NCI-H1105 (cell line): ENCODE results near the gene ASGR1.
A peak's percentile ranks its signal among the peaks of the same experiment; 100 is the strongest.

Source experiments
- DNase-seq: peaks from one replicate; lab custom pipeline; 2025; lab: John Stamatoyannopoulos, UW

The ASGR1 gene

DNA sequence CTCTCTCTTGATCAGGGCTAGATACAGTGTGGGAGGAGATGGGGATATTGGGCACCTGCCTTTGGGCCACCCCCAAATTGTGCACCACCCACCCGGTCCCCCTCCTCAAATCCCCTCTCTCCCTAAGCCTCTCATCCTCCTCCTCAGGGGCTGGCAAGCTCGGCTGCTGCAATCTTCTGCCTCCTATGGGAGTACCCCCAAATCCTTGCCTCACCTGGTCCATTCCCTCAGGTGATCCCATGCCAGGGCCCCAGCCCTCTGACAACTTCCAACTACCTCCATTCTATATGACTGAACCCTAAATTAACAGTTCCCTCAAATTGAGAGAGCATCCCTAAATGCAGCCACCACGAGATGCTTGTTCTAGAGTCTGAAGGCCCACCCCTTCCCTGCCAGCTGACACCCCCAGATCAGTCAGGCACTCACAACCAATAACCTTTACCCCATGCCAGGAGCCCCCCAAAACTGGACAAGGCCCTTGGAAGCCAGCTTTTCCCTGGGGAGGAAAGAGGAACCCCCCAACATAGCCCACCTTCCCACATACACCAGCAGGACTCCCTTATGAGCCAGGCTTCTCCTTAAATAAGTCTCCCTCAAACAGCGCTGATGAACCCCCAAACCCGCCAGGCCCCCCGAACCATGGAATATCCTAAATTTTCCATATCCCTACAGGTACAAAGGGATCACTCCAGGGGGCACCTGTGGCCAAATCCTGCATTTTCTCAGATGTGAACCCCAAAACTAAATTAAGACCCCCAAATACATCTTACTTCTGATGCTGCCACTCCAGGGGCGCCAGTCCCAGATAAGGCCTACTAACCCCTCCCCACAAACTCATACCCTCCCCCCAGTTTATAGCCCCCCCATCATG is 37.3 kb upstream of the ASGR1 start:
- no peak for DNase-seq

DNA sequence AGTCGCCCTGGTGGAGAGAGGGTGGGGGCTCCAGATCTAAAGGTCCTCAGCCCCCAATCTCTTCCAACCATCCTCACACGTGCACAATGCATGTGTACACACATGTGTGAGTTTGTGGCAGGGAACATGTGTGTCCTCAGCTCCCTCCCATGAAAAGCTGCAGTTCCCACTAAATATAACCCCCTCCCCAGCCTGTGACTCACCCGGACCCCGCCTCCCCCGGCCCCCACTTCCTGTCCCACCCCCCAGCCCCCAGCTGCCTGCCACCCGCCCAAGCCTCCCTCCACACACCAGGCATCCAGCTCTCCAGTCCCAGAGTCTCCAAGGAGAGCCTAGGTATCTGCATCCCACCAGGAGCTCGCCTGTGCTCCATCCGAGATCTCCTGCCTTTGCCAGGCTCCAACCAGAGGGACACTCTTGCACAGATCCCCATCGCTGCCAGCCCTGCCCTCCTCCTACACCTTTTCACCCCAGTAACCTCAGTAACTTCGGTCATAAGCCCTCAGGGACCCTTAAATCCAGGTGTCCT is 36.5 kb upstream of the ASGR1 start:
- DNase-seq = no peak

DNA sequence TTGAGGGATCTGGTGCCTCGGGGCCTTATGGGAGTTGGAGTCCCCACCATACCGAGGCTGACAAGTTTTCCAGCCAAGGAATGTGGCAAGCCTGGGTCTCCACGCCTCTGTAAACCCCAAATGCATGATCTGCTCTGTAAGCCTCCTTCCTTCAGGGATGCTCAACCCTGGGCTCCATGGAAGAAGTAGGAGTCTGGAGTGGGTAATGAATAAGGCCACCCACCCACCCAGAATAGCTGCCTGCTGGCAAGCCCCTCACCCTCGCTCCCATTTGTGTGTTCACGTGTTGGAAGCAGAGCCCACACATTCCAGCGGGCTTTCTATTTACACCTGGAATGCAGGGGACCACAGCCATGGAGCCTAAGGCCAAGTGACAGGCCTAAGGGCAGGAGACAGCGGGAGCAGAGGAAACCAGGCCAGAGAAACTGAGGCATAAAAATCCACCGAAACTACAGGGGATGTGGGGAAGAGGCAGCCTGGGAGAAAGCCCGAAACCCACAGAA is 36.0 kb upstream of the ASGR1 start:
- DNase-seq = no peak

DNA sequence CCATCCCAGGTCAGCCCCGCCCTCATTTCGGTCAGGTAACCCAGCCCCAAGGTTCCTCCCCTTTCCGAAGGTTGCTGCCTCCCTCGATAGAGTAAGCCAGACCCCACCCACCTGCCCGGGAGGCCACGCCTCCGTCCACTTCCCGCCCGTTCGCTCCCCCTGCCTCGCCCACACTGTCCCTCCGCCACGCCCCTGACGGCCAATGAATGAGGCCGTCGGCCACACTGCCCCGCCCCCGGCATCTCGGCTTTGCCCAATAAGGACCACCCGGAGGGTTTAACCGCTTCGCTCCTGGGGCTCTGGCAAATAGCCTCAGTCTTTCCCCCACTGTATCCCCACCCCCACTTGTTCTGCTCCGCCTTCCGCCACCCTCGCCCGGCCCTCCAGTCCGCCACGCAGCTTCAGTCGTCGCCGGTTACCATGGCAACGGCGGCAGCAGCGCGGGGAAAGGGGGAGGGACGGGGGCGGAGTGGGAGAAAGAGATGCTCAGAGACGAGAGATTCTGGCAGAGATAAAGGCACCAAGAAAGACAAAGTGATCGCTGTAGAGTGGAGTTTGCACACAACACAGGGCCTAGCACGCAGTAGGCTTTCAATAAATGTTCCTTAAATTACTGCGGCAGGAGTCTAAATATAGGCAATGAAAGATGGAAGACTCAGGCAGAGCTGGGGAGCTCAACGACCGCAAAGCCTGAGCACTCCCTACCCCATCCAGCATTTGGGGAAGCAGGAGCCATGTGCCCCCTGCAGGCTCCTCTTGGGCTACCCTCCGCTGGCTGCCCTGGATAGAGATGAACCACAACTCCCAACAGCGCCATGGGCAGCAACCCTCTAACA is 35.3 kb upstream of the ASGR1 start:
- peak; percentile 100 for DNase-seq

DNA sequence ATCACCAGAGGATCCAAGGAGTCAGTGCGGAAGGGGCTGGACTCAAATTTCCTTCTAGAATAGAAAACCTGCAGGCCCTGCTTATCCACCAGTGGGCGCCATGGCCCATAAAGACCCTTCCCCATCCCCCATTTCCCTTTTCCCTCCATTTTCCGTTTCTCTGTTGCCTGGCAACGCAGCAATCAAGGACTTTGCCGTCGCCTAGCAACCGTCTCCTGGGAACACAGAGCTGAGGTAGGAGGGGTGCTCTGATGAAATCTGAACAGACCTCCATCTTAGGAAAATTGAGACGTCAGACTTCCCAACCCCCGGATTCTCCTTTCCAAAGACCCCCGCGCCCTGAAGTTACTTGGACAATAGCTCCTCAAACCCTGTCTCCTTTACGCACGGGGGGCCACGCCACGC is 34.7 kb upstream of the ASGR1 start:
- peak; percentile 99 for DNase-seq

DNA sequence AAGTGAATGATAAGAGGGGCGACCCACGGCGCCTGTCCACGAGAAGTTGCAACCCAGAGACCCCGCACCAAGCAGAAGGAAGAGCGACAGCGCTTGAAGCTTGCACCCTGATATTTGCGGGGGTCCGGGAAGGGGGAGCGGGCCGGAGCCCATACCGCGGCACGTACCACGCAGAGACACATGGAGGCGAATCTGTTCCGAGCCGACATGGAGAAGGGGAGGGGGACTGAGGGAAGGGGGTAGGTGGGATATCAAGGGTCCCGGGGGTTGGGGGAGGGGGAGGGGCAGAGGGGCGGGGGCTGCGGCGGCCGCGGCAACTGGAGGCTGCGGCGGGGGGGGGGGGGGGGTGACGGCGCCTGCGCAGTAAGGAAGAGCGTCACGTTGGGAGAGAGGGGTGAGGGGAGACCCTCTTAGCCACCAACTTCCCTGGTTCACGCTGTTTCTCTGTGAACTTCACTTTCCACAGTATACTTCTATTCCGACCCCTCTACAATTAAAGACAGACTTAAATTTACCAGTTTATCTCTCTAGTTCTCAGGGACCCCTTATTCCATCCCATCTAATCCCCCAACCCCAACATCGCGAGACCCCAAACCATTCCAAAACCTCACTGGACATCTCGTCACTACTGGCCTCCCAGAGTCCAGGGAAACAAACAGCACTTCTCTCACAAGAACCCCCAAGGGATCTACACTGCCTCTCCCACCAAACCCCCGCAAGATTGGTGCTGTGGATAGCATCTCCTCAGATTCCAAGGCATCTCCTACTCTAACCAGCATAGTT is 32.5 kb upstream of the ASGR1 start:
- no peak for DNase-seq

DNA sequence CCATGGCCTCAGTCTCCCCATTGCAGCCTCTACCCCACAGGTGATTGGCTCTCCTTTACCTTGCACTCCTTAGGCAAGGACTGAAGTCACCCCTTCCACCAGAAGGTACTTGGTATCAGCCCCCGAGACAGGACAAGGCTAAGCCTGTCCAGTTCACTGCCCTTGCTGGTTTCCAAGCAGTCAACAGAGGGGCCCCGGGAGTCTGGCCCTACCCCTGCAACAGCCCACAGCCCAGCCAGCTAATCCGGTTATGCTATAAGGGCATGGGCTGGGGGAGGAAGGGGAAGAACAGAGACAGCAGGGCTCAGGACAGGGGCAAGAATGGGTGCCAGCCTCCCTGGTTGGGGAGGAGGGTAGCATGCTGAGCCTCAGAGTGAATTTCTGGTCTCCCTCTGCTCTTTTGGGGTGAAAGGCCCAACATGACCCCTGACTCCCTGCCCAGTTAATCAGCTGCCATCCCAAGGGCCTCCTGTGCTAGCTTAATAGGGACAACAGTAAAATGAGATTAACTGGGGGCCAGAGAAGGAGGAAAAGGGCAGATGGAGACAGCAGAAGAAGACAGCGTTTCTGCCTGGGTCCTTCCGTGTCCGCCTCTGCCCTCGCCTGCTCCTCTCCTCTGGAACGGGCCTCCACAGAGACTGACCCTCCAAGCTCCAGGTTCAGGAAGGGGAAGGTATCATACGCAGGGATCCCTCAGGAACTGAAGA is 29.7 kb upstream of the ASGR1 start:
- DNase-seq = no peak

DNA sequence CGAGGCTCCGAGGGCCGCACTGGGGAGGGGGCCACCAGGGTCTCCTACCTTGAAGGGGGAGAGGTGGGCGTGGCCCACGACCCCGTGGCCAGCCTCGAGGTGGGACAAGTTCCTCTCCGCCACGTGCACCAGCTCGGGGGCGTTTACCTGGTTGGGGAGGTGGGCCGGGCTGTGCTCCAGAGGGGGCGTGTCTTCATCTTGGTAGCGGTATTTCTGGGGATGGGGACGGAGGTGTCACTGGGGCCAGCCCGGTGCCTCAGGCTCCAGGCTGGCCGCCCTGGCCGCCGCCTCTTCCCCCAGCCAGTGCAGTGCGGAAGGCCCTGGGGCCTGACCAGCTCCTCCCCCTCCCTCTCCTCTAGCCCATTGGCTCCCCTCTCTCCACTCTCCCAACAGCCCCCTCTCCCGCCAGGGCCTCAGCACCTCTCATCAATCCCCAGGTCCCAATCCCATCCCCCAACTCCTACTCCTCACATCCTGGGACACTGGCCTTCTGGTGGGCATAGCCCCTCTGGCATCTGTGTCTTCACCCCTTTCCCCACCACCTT is 28.9 kb upstream of the ASGR1 start:
- DNase-seq = no peak

DNA sequence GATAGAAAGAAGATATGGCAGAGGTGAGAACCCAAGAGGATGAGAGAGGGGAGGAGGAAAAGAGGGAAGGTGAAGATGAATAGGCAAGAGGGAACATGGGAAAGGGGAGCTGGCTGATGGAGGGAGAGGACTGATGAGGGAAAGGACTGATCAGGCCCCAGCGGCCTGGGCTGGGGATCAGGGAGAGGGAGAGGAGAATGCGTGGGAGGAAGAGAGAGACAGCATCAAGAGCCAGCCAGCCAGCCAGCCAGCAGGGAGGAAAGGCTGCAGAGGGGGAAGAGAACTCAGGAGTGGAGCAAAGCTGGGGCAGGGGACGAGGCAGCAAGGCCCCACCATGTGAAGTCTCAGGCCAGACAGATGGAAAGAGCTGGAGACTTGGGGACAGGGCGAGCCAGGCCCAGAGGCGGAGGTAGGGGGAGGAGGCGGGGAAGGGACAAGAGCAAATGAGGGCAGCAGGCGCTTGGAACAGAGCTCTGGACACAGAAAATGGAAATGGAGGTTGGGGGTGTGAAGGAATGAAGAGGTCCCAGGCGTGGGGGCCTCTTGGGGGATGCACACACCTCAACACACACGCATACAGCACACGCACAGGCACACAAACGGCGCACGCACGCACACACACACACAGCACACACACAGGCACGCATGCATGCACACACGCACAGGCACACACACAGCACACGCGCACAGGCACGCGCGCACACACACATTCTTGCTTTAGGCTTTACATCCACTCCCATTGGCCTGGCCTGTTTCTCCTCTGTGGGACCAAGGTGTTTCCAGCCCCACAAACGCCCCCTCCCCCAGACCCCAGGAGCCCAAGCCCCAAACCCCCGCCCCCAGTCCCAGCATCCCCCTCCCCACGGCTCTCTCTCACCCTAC is 28.2 kb upstream of the ASGR1 start:
- no peak for DNase-seq

DNA sequence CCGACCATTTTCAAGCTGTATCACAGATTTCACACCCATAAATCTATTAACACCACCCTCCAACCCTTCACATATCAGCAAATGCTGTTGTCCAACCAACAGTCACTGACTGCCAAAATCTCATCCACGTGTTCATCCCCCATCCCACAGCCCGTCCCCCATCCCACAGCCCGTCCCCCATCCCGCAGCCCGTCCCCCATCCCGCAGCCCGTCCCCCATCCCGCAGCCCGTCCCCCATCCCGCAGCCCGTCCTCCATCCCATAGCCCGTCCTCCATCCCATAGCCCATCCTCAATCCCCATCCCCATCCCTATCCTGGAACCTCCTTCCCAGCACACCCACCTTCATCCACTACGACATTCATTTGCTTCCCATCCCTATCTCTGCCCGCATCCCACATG is 26.4 kb upstream of the ASGR1 start:
- no peak for DNase-seq

DNA sequence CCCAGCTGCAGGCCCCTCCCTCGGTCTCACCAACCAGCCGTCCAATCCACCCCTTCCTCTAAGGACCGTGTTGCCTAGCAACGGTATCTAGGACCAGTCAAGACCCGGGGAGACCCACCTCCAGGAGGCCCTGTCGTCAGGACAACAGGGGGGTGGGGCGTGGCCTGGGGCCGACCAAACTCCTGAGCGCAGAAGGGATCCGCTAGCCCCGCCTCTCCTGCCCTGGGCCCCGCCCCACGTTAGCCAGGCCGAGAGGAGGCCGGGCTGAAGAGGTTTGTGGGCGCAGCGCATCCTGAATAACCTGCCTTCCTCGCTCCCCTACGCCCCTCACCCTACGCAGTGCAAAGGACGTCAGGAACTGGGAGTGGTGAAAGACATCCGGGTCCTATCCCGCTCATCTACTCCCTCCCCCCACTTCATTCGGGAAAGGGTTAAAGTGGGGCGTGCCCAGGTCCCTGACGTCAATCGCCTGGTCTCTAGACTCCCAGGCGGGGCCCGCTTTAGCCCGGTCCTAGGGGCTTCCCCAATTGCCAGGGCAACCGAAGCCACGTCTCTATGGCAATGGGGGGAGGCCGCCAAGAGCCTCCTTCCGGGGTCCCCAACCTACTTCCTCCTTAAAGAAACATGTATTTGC is 25.8 kb upstream of the ASGR1 start:
- peak; percentile 99 for DNase-seq

DNA sequence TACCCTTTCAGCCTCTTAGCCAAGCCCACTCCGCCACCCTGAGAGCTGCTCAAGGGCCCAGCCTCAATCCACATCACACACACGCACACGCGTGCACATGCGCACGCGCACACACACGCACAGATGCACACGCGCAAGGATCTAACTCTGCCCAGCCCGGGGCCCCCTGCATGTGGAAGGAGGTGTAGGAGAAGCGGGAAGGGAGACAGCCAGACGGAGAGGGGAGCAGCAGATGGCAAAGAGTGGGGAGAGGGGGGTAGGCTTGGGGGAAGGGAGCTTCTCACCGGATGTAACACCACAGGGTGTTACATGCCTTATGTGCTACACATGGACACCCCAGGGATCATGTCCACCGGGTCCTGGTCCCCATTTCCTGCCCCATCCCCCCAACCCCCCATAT is 25.2 kb upstream of the ASGR1 start:
- DNase-seq = no peak

DNA sequence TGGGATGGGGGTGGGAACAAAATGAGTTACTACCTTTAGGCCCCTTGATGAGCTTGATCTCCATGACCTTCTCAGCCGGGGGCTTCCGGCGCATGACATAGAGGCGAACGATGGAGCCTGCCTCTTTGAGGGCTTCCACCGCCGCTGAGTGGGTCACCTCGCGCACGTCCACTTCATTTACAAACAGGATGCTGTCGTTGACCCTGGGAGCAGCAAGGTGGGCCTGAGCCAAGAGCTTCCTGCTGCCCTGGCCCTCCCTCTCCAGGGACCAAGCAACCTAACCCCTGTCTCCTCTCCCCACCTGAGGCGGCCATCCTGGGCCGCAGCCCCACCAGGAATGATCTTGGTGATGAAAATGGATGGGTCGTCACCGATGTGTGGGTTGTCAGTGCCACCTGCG is 24.2 kb upstream of the ASGR1 start:
- DNase-seq = no peak

DNA sequence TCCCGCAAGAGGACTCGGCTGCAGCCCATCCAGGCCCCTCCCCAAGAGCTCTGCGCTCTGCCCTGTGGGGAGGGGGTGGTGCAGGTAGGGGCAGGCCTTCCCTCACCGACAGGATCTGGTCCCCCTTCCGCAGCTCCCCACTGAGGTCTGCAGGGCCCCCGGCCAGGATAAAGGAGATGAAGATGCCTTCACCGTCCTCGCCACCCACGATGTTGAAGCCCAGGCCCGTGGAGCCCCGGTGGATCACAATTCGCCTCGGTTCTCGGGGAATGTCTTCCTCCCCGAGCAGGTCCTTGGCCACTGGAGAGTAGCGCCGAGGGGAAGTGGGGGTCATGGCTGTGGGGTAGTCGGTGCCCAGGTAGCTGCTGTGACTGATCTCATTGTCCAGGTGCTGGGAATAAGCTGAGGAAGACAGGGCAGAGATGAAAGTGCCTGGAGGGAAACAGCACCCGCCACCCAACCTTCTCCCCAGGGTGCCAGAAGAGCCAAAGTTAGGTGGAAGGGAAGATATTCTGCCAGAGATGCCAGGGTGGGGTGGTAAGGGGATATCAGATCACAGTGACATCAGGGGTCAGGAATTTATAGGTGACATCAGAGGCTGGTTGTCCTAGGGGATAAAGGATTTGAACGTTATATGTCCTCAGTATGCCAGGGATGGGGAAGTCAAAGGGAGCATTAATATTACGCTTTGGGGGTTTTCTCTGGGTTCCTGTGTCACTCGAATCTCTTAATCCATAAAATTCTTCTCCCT is 17.7 kb upstream of the ASGR1 start:
- no peak for DNase-seq

DNA sequence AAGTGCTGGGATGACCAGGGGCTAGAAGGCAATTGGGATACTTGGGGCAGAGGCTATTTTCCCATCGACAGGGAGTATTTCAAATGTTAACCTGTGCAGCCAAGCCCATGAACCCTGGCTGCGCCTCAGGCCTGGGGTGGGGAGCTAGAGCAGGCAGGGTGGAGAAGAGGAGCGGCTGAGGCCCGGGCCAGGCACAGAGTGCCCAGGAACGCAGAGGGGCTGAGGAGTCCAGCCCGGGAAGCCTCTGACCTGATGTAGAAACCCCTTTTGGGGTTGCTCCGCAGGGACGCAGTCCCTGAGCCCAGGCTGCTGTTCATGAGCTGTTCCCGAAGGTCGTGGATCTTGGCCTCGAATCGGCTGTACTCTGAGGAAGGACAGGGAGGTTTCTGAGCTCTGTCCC is 16.8 kb upstream of the ASGR1 start:
- DNase-seq = no peak

DNA sequence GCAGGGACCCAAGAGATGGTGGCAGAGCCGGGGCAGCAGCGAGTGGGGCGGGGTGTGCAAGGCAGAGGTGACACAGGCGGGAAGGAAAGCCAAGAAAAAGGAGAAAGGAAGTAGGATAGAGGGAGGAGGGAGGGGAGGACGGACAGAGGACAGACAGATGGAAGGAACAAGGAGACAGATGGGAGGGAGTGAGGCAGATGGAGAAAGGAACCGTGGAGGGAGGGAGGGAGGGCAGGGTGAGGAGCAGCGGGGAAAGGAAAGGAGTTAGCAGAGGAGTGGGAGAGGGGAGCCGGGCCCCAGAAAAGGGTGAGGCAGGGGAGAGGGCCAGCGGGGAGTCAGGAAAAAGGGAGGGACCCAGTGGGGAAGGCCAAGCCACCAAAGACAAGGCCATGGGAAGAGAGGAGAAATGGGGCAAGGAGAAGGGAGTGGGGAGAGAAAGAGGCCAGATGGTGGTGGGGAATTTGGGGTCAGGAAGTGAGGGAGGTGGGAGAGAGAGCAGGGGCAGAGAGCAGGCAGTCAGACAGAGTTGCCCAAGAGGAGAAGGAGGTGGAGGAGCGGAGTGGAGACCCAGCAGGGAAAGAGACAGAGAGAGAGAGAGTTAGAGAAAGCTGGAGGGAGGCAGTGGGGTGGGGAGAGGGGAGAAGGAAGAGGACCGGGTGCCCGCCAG is 13.2 kb upstream of the ASGR1 start:
- DNase-seq = no peak

DNA sequence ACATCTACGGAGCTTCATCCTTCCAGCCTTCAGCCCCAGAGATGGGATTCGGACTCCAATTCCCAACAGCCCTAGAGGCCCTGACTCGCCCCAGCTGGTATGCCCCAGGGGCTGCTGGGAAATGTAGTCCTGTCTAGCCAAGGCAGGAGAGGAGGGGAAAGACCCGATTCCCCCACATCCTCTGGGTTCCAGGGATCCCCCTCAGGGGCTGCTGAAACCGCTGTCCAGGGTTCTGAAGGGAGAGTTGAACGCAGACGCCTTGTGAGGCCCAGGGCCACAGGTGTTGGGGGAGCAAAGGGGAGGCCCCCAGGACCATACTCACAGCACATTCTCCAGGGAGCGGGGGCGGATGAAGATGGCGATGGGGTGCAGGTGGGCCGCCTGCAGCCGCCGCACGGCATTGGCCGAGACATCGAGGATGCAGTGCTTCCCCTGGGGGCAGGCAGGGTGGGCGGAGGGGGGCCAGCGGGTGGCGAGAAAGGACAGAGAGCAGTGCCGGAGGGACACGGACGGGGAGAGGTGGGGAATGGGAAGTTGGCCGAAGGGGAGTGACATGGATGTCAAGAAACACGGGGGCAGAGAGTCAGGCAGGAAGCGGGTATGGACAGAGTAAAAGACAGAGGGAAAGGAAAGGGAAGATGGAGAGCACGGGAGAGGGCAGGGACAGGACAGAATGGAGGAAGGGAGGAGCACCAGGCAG is 12.6 kb upstream of the ASGR1 start:
- no peak for DNase-seq

DNA sequence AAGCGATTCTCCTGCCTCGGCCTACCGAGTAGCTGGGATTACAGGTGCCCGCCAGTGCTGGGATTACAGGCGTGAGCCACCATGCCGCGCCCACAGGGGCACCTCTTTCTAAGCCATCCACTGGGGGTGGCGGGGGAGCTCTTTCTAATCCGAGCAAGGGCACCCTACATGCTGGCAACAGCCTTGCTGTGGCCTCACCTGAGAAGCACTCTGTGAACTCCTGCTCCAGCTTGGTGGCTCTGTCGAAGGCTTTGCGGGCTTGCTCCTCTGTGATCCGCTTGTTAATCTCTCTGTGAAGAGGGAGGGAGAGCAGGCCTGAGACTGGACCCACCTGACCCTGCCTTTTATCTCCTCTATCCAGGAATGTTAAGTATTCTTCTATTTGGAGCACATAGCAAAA is 11.9 kb upstream of the ASGR1 start:
- no peak for DNase-seq
